GM18870 (cell line): ENCODE data around the gene MRPS15.
A peak's percentile ranks its signal among the peaks of the same experiment; 100 is the strongest.
"Not testable (repeated sequence)": the region's sequence is repeated elsewhere in the genome, so short reads cannot be mapped to it uniquely, and the experiment has no call there.

Source experiments
- ATAC-seq: cut with Tn5 transposase; IDR thresholded peaks from one replicate; pipeline ENCODE4 v1.9.1; 2021; ENCODE audit warnings: moderate library complexity; ENCODE audit not compliant: unreplicated experiment

Gene MRPS15

DNA sequence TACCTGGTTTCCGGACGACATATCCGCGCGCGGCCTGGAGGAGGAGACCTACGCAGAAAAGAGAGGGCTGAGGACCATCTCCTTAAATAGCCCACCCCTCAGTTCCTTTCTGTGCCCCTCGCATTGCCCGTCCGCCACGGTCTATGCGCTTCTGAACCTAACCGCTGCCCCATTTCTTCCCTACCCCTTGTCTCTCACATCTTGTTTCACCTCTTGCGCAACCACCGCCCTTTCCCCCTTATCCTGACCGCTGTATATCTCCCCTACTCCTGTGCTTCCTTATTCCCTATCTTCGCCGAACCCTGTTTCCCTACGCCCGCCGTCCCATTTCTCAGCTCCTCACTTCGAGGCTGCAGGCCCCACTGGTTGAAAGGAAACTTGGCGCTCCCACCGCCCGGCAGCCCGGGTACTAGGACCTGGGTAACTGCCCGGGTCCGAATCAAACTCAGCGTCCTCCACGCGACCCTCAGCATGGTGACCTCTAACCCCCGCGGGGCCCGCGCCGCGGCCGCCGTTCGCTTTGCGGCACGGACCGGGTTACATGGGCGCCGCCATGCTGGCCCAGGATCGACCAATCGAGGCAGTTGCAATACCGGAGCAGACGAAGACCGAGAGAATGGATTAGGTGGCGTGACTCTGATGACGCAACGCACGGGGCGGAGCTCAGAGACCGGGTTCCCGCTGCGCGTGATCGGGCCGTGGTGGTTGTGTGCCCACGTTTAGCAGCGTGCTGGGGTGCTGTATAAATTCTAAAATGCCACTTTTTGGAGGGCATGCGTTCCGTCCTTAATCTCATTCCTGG is at the start of gene MRPS15:
Gene MRPS15 (minus strand): TSS at position 582 of the 802 bp plus-strand sequence. CDS start 109 bp downstream, at position 473.
- ATAC-seq: peak; percentile 86

DNA sequence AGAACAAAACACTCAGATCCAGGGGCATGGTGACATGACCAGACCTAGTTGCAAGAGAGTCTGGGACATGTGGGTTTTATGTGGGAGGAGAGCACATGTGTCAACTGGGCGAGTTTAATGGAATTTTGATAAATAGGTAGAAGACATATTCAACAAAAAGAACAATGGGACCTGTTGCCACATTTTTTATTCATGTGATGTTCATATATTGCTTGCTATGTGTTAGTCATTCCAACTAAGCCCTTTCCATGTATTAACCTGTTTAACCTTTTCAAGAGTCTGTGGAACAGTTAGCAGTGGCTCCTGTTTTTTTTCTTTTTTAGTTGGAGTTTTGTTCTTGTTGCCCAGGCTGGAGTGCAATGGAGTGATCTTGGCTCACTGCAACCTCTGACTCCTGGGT is 48.7 kb upstream of the MRPS15 start:
- ATAC-seq: no peak

DNA sequence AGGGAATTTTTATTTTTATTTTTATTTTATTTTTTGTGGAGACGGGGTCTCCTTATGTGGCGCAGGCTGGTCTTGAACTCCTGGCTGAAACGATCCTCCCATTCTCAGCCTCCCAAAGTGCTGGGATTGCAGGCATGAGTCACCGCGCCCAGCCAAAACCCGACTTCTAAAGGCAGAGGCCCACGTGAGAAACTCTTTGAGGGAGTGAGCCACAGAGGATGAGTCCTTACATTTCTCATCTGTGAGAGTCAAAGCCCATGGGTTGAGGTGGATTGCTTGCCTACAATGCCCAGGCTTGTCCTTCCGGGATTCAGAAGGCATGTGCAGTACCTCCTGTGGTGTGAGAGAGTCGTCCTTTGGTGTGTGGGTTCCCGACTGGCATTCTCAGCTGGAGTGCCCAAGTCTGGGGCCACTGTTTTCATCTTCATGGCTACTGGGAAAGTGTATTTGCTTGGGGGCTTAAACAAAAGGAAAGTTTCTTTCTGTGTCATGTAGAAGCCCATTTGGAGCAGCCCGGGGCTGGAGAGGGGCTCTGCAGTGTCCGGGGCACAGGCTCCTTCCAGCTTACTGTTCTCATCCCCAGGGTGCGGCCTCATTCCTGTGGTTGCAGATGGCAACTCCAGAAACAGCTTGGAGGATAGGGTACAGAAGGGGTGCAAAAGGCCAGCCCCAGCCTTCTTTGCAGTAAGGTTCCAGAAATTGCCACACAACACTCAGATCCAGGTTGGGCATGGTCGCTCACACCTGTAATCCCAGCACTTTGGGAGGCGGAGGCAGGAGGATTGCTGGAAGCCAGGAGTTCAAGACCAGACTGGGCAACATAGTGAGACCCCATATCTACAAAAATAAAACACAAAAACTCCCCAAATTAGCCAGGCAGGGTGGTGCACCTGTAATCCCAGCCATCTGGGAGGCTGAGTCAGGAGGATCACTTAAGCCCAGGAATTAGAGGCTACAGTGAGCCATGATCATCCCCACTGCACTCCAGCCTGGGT is 47.9 kb upstream of the MRPS15 start:
- ATAC-seq: no peak

DNA sequence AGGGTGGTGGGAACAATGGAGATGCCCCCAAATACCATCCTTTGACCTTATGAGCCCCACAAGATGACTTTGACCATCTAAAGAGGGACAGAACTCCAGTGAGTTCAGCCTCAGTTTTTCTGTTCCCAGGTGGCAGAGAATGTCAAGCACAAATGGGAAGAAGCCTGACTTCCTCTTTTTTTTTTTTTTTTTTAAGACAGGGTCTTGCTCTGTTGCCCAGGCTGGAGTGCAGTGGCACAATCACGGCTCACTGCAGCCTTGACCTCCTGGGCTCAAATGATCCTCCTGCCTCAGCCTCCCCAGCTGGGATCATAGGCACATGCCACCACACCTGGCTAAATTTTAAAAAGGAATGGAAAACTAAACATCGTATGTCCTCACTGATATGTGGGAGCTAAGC is 47.0 kb upstream of the MRPS15 start:
- not testable (repeated sequence) for ATAC-seq

DNA sequence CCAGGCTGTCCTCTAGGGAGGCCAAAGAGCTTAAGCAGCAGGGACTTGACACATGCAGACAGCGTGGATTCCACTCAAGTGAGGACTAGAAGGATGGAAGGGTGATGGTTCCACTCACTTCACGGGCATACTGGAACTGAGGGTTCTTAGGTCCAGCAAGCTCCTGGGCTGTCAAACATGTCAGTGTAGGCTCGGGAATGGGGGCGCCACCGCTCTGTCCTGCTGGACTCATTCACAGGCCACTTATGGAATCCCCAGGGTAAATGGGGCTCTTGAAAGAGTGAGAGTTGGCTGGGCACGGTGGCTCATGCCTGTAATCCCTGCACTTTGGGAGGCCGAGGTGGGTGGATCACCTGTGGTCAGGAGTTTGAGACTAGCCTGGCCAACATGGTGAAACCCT is 46.2 kb upstream of the MRPS15 start:
- ATAC-seq: no peak

DNA sequence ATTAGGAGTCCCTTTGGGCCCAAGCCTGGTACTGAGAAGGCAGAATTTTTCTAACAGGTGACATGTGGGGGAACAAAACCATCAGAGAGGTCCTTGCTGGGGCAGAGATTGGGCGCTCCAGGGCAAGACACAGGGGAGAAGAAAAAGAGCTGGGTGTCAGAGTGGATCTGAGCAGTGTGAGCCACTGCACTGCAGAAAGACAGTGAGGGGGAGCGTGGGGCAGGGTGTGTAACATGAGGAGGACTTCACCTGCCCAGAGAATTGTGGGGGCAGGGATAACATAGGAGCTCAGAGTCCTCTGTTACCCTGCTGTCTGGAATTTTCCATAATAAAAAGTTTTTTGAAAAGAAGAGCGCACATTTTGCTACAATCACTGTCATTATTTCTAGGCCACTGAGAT is 44.1 kb upstream of the MRPS15 start:
- ATAC-seq: no peak

DNA sequence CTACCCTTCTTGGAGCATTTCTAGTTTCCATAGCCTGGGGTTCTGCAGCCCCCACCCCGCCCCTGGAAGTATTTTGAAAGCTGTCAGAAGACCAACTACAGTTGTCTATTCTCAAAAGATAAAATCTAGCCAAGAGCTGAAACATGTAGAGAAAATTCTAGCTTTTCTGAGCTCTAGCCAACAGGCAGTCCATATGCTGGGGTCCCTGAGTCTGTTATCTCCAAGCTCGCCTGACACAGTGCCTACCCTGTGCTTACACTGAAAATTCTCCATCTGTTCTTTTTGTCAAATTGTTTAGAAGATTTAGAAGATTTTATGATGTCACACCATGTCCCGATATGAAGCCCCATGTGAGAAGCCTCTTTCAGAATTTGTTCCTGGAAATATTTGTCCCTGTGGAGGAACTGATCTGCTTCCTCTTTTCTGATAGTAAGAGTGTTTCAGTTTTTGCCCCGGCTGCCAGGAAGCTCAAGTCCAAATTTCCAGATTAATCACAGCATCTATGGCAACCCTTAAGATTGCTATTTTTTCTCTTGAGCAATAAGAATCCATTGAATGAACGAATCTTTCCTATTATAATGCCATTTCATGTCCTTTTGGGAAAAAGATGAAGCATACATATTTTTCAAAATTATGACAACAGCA is 42.2 kb upstream of the MRPS15 start:
- no peak for ATAC-seq

DNA sequence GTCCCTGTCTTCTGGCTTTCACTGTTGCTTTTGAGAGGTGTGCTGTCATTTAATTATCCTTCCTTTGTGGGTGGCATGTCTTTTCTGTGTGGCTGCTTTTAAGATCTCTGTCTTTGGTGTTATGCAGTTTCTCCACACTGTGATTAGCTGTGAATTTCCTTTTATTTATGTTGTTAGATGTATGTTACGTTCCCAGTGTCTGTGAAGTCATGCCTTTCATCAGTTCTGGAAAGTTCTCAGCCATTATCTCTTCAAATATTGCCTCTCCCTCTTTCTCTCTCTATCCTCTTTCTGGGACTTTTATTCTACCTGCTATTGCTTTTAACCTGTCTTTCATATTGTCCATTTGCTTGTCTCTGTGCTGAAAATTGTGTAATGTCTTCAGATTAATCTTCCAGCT is 39.5 kb upstream of the MRPS15 start:
- no peak for ATAC-seq

DNA sequence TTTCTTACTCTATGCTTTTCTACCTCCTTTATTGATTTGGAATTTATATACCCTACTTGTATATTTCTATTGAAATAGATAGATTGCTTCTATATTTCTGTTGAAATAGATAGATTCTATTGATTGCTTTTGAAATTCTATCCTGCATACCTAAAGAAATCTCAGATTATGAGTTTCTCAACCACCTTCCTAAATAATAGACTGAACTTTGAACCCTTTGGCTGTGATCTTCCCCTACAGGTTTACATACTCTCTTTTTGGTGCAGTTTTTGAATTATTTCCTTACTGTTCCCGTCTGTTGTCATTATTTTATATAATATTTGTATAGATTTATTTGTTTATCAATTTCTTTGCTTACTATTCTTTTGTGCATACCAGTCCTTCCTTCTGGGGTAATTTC is 39.0 kb upstream of the MRPS15 start:
- no peak for ATAC-seq

DNA sequence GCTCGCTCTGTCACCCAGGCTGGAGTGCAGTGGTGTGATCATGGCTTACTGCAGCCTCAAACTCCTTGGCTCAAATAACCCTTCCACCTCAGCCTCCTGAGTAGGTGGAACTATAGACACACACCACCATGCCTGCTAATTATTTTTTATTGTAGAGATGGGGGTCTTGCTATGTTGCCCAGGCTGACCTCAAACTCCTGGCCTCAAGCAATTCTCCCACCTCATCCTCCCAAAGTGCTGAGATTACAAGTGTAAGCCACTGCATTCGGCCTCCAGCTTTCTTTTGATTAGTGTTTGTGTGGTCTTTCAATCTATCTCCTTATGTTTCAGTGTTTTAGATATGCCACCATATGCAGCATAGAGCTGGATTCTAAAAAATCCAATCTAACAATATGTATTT is 38.4 kb upstream of the MRPS15 start:
- no peak for ATAC-seq

DNA sequence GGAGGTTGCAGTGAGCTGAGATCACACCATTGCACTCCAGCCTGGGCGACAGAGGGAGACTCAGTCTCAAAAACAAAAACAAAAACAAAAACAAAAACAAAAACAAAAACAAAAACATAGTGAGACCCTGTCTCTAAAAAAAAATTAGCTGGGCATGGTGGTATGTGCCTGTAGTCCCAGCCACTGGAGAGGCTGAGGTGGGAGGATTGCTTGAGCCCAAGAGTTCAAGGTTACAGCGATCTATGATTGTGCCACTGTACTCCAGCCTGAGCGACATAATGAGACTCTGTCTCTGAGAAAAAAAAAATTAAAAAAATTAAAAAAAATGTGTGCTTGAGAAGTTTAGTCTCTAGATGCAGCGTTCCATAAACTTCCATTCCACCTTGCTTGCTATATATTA is 37.7 kb upstream of the MRPS15 start:
- ATAC-seq: not testable (repeated sequence)

DNA sequence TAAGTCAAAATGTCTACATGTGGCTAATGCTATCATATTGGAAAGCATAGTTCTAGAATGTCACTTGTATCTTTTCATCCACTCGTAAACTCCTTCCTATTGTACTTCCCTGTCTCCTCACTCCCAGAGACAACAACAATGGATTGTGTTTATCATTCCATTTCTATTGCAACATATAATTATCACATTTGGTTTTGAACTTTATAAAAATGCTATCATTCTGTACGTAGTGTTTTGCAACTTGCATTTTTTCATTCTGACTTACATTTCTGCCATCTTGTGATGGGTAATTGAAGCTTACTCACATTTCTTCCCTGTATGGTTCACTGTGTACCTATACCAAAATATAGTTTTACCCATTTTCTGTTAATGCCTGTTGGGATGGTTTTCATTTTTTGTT is 33.0 kb upstream of the MRPS15 start:
- ATAC-seq: no peak

DNA sequence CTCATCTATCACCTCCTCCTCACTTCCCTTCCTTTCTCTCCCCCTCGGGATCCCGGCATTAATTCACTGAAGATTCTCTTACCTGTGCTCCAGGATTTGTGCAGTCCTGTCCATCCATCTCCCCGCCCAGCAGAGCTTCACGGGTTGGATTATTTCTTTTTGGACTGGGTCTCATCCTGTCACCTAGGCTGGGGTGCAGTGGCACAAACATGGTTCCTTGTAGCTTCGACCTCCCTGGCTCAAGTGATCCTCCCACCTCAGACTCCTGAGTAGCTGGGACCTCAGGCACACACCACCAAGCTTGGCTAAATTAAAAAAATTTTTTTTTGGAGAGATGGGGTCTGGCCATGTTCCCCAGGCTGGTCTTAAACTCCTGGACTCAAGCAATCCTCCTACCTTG is 30.8 kb upstream of the MRPS15 start:
- no peak for ATAC-seq

DNA sequence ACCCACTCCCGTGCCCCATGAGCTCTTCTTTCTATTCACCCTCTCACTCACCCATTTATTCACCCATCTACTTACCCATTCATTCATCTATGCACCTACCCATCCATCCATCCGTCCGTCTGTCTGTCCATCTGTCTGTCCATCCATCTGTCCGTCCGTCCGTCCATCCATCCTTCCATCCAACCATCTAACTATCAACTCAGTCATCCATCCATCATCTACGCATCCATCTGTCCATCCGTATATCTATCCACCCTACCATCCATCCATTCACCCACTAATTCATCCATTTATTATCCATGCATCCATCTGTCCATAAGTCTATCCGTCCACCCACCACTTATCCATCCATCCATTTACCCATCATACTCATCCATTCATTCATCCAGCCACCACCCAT is 29.3 kb upstream of the MRPS15 start:
- no peak for ATAC-seq

DNA sequence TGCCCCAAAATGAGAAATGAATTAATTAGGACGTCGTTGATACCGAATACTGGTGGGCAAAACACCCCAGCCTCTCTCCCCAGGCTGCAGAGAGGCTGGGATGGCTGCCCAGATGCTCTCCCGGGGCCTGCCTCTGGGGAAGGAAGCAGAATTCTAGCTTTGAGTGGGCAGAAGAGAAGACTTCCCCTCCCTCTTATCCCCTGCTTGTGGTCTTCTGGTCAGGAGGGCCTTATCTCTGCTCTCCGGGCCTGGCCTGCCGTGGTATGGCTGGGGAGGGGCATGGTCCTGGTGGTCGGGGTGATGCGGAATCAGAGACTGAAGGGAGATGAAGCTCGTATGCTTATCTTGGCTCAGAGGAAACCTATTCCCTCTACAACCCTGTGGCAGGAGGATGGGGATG is 28.3 kb upstream of the MRPS15 start:
- no peak for ATAC-seq

DNA sequence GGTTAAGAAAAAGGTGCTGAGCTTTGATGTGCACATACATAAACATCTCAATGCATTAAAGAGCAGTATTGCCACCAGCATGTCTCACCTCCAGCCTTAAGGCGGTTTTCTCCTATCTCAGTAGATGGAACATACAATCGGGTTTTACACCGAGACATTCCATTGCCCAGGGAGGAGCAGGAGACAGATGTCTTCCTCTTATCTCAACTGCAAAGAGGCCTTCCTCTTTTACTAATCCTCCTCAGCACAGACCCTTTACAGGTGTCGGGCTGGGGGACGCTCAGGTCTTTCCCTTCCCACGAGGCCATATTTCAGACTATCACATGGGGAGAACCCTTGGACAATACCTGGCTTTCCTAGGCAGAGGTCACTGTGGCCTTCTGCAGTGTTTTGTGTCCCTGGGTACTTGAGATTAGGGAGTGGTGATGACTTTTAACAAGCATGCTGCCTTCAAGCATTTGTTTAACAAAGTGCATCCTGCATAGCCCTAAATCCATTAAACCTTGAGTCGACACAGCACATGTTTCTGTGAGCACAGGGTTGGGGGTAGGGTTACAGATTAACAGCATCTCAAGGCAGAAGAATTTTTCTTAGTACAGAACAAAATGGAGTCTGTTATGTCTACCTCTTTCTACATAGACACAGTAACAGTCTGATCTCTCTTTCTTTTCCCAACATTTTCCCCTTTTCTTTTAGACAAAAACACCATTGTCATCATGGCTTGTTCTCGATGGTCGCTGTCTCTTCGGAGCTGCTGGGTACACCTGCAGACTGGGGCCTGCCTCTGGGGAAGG is 25.3 kb upstream of the MRPS15 start:
- ATAC-seq: not testable (repeated sequence)

DNA sequence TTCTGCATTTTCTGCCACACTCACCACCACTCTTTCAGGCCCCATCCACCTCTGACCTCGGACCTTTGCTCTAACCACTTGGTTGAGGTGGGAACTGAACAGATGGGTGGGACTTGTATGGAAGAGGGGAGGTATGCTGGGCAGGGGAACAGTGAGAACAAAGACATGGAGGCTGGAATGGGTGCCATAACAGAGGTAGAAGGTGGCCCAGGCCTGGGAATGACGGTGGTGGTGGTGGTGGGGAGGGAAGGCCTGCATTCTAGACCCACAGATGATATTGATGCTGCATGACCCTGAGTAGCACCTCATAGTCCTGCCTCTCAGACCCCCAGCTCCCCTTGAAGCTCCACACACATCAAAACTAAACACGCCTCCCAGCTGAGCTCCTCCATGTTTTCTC is 23.7 kb upstream of the MRPS15 start:
- no peak for ATAC-seq

DNA sequence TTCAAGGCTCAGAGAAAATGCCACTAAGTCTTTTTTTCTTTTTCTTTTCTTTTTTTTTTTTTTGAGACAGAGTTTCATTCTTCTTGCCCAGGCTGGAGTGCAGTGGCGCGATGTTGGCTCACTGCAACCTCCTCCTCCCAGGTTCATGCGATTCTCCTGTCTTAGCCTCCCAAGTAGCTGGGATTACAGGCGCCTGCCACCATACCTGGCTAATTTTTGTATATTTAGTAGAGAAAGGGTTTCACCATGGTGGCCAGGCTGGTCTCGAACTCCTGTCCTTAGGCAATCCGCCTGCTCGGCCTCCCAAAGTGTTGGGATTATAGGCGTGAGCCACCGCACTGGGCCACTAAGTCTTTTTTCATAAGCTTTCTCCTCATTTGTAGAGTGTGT is 23.1 kb upstream of the MRPS15 start:
- ATAC-seq: not testable (repeated sequence)

DNA sequence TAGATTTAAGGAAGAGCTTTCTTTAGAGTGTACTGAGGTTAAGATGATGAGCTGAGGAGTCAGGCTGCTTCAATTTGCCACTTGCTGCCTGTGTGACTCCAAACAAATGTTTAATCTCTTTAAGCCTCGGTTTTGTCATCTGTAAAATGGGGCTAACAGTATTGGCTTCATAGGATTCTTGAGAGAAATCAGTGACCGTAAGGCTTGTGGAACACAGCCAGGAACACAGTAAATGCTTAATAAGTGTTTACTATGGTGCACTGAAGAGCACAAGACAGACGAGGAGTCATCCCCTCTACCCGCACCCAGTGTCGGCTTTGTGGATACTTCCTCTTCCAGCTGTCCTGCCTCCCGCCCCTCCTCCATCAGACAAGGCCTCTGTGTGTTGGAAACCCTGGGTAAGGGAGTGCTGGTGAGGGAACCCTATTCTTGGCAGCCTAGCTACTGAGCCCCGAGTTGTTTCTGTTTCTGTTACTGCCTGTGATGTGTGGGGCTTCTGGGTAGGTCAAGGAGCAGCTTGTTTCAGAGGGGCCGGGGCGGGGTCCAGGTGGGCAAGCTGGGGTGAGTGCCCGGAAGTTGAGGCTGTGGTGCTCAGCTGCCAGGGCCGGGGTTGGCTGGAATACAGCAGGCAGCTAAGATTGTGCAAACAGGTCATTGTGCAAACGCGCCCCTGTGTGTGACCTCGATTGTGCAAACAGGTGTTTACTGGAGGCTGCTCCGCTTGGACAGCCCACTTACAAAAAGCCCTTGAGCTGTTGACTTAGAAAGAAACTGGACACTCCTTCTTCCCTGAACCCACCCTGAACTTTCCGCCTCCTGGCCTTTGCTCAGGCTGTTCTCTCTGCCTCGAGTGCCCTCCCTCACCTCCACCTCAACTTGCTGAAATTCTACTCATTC is 22.5 kb upstream of the MRPS15 start:
- no peak for ATAC-seq

DNA sequence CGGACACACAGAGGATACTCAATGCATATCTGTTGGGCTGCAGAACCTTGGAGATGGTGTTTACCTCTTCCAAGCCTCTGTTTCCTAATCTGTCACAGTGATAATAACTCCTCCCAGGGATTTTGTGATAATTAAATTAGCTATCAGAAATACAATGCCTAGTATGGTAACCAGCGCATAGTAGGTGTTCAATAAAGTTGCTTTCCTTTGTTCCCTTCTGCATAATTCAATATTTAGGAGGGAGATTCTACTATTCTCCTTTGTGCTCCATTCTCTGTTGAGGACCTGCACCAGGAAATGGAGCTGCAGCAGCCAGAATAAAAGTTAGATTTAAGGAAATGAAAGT is 21.9 kb upstream of the MRPS15 start:
- no peak for ATAC-seq
